ENCODE results near the gene CRB3.

CRB3 gene

DNA sequence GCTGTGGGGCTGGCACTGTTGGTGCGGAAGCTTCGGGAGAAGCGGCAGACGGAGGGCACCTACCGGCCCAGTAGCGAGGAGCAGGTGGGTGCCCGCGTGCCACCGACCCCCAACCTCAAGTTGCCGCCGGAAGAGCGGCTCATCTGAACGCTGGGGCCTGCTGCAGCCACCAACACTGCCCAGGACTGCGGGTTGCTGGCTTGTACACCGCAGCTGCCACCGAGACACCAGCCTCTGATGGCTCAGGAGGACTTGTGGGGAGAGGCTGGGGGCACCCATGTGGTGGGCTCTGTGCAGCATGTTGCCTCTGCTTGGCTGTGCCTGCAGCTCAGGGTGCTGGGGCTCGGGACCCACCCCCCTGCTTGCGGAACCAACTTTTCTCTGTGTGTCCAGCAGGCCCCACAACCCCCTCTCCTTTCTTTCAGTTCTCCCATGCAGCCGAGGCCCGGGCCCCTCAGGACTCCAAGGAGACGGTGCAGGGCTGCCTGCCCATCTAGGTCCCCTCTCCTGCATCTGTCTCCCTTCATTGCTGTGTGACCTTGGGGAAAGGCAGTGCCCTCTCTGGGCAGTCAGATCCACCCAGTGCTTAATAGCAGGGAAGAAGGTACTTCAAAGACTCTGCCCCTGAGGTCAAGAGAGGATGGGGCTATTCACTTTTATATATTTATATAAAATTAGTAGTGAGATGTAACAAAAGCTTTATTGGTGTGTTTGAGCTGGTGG, 2.6 kb downstream of the CRB3 start:
- no peak for DNase-seq (ENCODE audit: low spot score)

DNA sequence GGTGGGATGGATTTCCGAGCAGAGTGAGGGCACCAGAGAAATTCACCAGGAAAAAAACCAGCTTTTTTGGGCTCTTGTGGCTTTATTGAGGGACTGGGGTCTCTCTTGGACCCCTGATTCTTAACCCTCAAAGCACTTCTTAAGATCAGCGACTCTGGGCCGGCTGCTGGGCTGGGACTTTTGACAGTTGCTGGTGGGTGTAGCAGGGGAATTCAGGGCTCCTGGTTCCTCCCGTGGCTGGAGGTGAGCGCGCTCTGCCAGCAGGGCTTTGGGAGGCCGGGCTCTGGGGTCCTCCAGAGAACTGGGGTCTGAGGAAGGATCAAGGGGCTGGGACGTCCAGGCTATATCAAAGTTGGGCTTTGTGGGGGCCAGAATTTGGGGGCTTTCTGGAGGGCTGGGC, 3.3 kb downstream of the CRB3 start:
- no peak for DNase-seq (ENCODE audit: low spot score)

DNA sequence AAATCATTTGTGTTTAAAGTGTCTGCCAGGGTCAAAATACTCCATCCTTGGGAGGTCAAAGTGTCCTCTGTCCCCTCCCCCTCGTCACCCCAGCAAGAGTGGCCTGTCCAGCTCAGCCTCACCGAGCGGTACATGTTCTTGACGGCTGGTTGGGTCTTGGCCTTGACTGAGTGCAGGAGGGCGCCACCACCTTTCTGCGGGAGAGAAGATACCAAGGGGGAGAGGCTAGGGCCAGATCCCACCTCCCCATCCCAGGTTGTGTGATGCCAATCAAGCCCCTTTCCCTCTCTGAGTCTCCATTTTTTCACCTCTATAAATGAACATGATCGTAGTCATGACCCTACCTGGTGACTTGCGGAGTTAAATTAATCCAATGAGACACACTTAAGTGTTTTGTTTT, 6.1 kb downstream of the CRB3 start:
- no peak for DNase-seq (ENCODE audit: low spot score)

DNA sequence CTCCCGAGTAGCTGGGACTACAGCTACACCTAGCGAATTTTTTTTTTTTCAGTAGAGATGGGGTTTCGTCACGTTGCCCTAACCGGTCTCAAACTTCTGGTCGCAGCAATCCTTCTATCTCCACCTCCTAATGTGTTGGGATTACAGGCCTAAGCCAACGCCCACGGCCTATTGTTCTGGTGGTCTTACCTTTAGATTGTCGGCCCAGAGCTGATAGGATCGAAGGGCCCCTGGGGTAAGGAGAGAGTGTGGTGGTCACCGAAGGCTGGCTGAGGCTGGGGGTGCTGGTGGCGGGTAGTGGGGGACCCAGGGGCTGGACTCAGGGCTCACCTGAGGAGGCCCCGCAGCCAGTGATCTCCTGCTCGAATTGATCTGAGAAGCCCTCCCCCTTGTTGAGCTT, 7.0 kb downstream of the CRB3 start:
- no peak for DNase-seq (ENCODE audit: low spot score)

DNA sequence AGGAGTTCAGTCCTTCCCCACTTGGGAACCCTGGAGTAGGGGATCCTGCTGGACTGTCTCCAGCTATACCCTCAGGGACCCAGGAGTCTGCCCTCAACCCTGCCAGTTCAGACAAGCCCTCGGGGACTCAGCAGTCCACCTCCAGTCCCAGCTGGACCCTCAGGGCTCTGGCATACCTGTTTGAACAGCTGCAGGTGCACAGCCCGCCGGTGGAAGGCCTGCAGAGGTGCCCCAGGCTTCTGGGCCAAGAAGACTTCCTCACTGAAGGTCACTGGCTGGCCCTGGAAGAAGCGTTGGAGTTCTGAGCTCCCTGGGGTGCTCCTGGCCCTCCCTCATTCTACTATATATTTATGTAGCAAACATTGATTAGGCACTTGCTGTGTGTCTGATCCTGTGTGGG, 8.6 kb downstream of the CRB3 start:
- DNase-seq (ENCODE audit: low spot score), result no peak

DNA sequence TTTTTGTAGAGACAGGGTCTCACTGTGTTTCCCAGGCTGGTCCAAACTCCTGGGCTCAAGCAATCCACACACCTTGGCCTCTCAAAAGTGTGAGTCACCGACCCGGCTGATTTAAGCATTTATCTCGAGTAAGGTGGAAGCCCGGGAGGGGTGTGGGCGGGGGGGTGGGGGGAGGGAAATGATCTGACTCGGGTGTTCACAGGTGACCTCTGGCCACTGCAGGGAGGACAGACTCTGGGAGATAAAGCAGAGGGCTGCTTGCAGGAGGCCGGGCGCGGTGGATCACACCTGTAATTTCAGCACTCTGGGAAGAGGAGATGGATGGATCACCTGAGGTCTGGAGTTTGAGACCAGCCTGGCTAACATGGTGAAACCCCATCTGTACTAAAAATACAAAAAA, 9.6 kb downstream of the CRB3 start:
- no peak for DNase-seq (ENCODE audit: low spot score)

DNA sequence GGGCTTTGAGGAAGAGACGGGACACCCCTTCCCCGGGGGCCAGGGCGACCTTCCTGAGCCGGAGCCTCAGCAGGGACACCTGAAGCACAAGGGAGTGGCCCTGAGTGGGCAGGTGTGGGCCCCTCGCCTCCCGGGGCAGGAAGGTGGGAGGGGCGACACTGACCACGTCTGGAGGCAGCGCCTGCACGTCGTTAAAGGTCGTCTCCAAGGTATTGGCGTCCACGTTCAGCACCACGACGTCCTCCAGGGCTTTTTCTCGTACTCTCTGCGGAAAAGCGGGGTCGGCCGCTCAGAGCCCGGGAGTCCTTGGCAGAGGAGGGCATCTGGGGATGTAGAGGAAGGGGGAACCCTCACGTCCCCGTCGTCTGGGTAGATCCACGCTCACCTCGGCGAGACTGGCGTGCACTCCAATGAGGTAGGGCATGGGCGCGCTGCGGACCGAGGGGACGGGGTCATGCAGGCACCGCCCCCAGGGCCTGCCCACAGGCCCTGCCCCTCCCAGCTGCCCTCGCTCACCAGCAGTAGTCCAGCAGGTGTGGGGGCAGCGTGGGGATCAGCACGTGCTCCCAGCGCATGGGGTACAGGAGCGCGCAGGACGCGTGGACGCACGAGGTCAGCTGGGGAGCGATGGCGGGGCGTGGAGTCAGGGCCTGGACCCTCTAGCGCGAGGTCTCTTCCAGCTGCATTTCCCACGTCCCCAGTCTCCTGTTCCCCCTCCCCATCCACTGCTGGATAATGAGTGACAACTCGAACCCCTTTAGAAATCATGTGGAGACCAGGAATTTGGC, 11.4 kb downstream of the CRB3 start:
- no peak for DNase-seq (ENCODE audit: low spot score)

DNA sequence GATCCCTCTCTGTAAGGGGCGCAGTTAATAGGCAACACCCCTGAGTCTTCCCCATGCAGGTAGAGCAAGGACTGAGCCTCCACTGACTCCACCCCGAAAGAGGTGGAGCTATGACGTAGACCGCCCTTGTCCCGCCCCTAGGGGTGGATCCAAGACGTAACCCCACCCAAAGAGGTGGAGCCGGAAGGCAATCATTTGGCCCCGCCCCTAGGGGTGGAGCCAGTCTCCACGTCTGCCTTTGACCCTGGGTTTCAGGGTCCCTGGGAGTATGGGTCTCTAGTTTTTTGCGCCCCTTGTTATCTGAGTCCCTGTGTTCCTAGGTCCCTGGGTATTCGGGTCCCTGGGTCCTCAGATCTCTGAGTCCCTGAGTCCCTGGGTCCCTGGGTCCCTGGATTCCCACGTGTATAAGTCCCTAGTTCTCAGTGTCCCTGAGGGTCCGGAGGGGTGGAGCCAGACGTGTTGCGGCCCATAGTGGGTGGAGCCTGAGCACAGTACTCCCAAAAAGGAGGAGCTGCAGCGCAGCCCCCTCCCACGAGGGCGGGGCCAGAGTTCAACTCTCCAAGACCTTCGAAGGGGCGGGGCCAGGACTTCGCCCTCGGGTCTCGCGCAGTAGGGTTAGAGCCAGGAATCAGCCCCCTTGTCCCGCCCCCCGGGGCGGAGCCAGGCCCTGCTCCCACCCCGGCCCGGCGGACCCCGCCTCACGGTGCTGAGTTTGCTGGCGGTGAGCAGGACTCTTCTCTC, 12.3 kb downstream of the CRB3 start:
- peak; percentile 60 for DNase-seq (ENCODE audit: low spot score)

DNA sequence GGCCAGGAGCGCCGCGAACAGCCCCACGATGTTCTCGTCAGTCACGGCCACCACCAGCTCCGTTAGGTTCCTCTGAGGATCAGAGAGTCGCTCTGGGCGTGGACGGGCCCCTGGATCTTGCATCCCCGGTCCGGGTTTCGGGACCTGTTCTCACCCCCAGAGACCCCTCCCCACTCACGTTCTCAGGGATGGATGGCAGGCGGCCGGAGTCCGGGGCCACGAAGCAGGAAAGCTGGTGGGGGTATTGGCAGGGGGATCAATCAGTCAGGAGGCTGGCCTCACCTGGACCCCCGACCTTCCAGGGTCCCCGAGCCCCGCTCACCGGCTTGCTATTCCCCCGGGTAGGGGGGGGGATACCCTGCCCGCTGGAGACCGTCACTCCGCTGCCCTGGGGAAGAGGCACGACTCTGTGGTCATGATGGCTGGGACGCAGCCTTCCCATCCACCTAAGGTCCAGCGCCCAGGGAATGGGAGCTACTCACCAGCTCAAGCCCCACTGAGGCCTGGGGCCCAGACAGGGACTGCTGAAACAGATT, 12.9 kb downstream of the CRB3 start:
- no peak for DNase-seq (ENCODE audit: low spot score)

DNA sequence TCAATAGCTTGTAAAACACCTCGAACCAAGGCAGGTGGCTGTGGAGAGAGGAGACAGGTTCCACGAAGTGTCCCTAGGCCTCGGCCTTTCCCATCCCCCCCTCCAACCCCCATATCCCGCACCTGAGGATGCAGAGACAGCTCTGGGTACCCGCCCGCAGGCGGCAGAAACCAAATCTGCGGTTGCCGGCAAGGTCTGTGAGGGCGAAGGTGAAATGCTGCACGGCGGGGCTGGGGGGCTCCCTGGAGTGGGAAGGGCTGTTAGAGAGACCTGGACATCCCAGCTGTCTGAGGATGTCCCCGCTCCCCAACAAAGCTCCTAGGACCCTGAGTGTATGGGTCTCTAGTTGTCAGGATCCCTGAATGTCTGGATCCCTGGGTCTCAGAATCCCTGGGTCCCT, 14.7 kb downstream of the CRB3 start:
- DNase-seq (ENCODE audit: low spot score), result no peak

DNA sequence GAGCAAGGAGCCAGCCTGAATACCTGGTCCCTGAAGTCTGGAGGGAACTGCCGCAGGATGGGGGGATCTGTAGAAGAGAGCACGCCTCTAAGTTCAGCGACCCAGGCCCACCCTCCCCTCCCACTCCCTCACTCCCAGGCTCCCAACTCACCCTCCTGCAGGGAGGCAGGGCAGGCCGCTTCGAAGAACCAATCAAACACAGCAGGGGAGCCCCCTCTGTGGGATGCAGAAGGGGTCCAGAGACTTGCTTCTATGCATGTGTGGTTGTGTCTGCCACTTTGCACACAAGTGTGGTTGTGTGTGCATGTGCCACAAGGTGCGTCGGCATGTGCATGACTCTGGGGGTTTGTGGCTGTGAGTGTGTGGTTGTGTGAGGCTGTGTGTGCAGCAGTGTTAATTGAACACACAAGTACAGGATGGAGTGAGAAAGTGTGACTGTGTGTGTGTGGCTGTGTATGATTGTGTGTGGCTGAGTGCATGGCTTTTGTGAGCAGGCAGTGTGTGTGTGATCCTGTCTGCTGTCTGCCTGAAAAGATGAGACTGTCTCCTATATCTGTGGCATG, 15.8 kb downstream of the CRB3 start:
- no peak for DNase-seq (ENCODE audit: low spot score)

DNA sequence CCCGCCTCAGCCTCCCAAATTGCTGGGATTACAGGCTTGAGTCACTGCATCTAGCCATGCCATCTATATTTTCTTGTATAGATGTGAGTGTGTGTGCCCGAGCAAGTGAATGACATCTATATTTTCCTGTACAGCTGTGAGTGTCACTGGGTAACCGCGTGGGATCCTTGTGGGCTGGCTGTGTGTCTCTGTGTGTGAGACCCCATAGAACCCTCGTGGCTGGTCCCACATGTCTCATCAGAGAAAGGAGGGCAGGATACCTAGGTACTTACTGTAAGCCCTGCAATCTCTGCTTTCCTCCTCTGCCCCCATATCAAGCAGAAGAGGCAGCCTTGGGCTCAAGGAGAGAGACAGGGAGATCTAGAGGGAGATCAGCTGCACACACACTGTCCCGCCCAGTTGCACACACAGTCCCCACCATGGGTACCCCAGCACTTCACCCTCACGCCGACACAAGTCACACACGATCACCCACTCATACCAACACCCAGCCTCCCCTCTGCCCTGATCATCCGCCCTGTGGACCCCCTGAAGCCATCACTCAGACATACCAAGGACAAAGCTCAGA, 16.9 kb downstream of the CRB3 start:
- DNase-seq (ENCODE audit: low spot score), result no peak

DNA sequence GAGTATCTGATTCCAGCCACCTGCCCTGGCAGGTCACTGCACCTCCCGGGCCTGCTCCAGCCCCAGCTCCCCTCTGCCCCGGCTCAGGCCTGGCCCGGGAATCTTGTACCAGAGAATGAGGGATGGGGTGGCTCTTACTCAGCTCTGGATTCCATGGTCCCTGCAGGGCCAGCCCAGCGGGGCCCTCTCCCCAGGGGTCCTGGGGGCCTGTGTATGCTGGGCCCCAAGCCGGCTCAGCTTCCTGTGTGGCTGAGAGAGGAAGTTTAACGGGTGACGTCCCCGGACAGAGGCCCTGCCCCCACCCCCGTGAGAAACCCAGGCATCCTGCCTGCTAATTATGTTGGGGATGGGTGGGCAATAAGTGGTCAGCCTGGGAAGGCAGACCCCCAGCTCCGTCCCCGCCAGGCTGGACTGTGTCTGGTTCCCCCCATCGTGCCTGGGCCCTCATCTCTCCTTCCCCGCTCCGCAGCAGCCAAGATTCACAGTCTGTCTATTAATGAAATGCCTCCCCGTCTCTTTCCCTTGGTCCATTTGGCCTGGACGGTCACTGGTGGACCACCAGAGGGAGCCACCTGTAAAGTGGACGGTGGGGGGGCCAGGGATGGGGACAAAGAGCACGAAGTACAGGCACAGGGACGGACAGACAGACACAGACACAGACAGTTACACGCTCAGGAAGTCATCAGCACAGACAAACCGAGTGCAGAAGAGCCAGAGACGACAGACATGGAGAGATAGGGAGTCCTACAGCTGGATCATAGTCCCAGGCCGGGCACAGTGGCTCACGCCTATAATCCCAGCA, 17.7 kb downstream of the CRB3 start, which contains the start of gene DENND1C:
Gene DENND1C (minus strand): TSS at position 247 of the 802 bp plus-strand sequence. CDS start 92 bp downstream, at position 155.
- DNase-seq (ENCODE audit: low spot score), result no peak

DNA sequence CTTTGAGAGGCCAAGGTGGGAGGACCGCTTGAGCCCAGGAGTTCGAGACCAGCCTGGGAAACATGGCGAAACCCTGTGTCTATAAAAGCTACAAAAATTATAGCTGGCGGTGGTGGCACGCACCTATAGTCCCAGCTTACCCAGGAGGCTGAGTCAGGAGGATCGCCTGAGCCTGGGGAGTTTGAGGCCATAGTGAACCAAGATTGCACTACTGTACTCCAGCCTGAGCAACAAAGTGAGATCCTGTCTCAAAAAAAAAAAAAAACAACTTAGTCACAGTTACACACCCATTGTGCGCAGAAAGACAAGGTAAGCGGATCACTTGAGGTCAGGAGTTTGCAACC, 18.2 kb downstream of the CRB3 start:
- DNase-seq (ENCODE audit: low spot score), result no peak

DNA sequence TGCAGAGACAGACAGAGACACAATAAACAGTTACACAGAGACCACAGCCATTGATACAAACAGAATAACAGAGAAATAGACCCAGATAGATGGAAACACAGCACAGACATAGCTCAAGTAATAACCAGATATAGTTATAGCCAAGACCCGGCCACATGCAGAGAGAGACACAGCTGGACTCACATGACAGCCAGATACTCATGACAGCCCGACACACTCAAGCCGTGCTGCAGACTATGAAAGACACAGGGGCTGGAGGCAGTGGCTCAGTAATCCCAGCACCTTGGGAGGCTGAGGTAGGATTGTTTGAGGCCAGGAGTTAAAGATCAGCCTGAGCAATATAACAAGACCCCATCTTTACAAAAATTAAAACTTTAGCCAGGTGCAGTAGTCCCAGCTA, 19.2 kb downstream of the CRB3 start:
- no peak for DNase-seq (ENCODE audit: low spot score)

DNA sequence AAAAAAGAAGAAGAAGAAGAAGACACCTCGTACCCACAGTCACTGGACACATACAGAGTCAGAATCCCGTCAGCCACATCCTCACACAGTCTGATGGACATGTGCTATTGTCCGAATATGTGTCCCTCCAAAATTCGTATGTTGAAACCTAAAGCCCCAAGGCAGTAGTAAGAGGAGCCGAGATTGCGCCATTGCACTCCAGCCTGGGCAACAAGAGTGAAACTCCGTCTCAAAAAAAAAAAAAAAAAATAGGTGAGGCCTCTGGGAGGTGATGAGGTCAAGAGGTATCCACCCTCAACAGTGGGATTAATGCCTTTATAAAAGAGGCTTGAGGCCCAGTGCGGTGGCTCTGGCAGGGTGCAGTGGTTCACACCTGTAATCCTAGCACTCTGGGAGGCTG, 20.2 kb downstream of the CRB3 start:
- no peak for DNase-seq (ENCODE audit: low spot score)

DNA sequence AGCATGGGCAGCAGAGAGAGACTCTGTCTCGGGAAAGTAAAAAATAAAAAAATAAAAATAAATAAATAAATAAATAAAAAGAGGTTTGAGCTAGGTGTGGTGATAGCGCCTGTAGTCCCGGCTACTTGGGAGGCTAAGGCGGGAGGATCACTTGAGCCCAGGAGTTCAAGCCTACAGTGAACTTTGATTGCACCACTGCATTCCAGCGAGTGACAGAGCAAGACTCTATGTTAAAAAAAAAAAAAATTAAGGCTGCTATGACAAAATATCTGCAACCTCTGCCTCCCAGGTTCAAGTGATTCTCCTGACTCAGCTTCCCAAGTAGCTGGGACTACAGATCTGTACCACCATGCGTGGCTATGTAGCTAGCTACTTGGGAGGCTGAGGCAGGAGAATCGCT, 20.8 kb downstream of the CRB3 start:
- no peak for DNase-seq (ENCODE audit: low spot score)

DNA sequence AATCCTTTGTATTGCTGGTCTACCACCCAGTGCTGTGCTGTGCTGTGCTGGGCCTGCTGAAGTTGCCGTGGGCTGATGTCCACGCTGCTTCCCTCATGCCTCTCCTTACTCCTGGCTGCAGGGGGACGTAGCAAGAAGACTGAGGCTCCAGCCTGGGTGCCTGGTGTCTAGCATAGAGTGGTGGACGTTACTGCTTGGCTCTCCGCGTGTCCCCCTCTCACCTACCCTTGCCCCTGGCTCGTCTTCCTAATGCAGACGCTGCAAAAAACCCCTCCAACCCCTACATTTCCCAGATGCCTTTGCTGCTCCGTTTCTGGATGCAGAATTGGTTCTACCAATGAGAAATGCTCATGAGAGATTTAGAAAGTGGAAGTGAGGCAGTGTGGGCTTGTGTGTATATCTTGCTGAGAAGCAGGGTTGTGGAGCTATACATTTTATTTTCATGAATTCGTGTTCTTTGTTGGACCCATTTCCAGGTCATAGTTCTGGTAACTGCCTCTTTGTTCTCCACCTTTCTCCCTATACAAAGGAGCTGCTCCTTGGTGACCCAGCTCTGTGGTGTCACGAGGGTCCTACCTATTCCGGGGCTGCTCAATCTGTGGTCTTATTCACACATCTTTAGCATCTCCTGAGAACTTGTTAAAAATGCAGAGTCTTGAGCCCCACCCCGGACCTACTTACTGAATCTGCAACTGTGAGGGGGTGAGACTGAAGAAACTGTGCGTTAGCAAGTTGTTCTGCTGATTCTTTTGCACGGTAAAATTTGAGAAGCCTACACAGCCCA, 25.4 kb downstream of the CRB3 start:
- DNase-seq (ENCODE audit: low spot score), result no peak

DNA sequence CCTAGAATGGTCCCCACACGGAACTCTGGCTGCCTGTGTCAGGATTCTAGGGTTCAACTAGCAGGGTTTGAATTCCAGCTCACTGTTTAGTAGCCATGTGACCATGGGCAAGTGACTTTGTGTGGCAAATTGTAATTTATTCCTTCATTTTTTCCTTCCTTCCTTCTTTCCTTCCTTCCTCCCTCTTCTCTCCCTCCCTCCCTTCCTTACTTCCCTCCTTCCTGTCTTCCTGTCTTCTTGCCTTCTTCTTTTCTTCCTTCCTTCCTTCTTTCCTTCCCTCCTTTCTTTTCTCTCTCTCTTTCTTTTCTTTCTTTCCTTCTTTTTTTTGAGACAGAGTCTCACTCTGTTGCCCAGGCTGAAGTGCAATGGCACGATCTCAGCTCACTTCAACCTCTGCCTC, 26.1 kb downstream of the CRB3 start:
- DNase-seq (ENCODE audit: low spot score), result no peak

DNA sequence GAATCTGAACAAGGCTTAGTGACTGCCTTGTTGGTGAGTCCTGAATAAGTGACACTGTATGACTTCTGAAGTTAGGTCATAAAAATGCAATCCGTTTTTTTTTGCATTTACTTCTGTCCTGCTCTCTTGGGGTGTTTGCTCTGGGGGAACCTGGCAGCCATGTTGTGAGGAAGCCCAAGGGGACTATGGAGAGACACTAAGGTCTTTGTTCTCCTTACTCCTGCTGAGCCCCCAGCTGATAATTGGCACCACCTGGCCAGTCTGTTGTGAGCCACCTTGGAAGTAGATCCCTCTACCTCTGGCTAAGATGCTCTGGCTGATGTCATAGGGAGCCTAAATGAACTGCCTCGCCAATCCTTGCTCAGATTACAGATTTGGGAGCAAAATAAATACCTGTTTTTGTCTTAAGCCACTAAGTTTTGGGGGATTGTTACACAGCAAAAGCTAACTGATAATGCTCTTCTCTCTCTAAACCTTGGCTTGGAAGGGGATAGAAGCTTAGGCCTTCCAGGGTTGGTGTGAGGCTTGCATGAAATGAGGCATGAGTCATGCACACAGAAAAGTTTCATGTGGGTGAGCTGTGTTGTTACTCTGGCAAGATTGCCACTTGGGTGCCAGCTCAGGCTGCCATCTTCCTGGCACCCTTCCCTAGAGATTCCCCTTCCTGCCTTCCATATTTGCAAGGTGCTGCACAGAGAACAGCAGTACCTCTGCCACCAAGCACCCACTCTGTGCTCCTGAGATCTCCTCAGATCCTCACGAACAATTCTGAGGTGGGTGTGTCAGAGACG, 27.9 kb downstream of the CRB3 start:
- DNase-seq (ENCODE audit: low spot score), result no peak
